HG03378 (cell line): ENCODE results near the gene DDX56.

Experiments used
- ATAC-seq: cut with Tn5 transposase; IDR thresholded peaks from one replicate; pipeline ENCODE4 v1.9.1; 2021; ENCODE audit warnings: mild to moderate bottlenecking, moderate library complexity; ENCODE audit not compliant: unreplicated experiment

The DDX56 gene

GRCh38 chr7:44538093-44538797, 35.5 kb downstream of the DDX56 start:
- ATAC-seq, result no peak

GRCh38 chr7:44537442-44537841, 36.3 kb downstream of the DDX56 start:
- no peak for ATAC-seq

- ATAC-seq, result no peak
These were observed 37.6 kb downstream of the DDX56 start for GRCh38 chr7:44536090-44536489.

GRCh38 chr7:44535348-44536064, 38.2 kb downstream of the DDX56 start:
- ATAC-seq, result no peak

GRCh38 chr7:44534501-44534900, 39.2 kb downstream of the DDX56 start:
- ATAC-seq, result no peak

- ATAC-seq, result no peak
These were observed 39.6 kb downstream of the DDX56 start for GRCh38 chr7:44534087-44534486.

- ATAC-seq, result no peak
These were observed 40.2 kb downstream of the DDX56 start for GRCh38 chr7:44533301-44534055.

- no peak for ATAC-seq
These were observed 42.0 kb downstream of the DDX56 start for GRCh38 chr7:44531421-44532380.

- ATAC-seq, result no peak
These were observed 42.7 kb downstream of the DDX56 start for GRCh38 chr7:44530990-44531389.

- no peak for ATAC-seq
These were observed 48.8 kb downstream of the DDX56 start for GRCh38 chr7:44524811-44525388.

- ATAC-seq, result no peak
These were observed 51.4 kb downstream of the DDX56 start for GRCh38 chr7:44522315-44522714.

GRCh38 chr7:44521347-44522095, 52.2 kb downstream of the DDX56 start:
- ATAC-seq, result no peak

GRCh38 chr7:44520574-44520973, 53.1 kb downstream of the DDX56 start:
- ATAC-seq, result no peak

- no peak for ATAC-seq
These were observed 54.2 kb downstream of the DDX56 start for GRCh38 chr7:44519546-44519945.

GRCh38 chr7:44518761-44519160, 54.9 kb downstream of the DDX56 start:
- no peak for ATAC-seq

GRCh38 chr7:44517175-44517574, 56.5 kb downstream of the DDX56 start:
- ATAC-seq, result no peak
